PC-3 (cell line): ENCODE measurements around the gene VAMP3. TPM values are rescaled to one million over a fixed set of nuclear protein-coding genes. Genes with fewer than 3 reads are reported as not detected.
"Not testable (repeated sequence)": the region's sequence is repeated elsewhere in the genome, so short reads cannot be mapped to it uniquely, and the experiment has no call there.

ENCODE experiments used
- ATAC-seq: fragments of 200-7000 bp; cut with Tn5 transposase; 2 replicates; pipeline ENCODE4 v1.9.1; 2020; ENCODE audit warnings: mild to moderate bottlenecking, moderate library complexity
- BruUV-seq: library from RNA; stranded (reverse); fragments of 400-500 nt; replicated peaks from 2 replicates; lab custom pipeline; 2021; lab: Mats Ljungman, UMichigan
- CTCF ChIA-PET: fragments of 300-600 bp; sonication (Branson Sonifier 250); formaldehyde crosslinking; loops from one replicate; lab custom pipeline; 2022; ENCODE audit warnings: antibody characterized with exemption; lab: Charles Lee
- POLR2A ChIA-PET: fragments of 300-600 bp; sonication (Branson Sonifier 250); formaldehyde crosslinking; loops from one replicate; lab custom pipeline; 2022; ENCODE audit warnings: antibody characterized with exemption; ENCODE audit not compliant: unreplicated experiment; lab: Charles Lee
- DNase-seq: peaks from one replicate; pipeline ENCODE4 v3.0.0-alpha.2; 2015
- H2AFZ ChIP-seq: fragments of 300-600 bp; sonication (generic); 2 replicates; pipeline ENCODE4 v1.6.0; 2016; ENCODE audit warnings: antibody characterized with exemption, low read length
- H3F3A ChIP-seq: fragments of 300-600 bp; sonication (generic); one replicate; pipeline ENCODE4 v1.6.0; 2017; ENCODE audit warnings: antibody characterized with exemption, low read length, control low read depth, mild to moderate bottlenecking; ENCODE audit not compliant: unreplicated experiment
- H3K27ac ChIP-seq: fragments of 300-600 bp; sonication (generic); 2 replicates; pipeline ENCODE4 v1.5.1; 2016; ENCODE audit warnings: mild to moderate bottlenecking, low read length
- H3K27me3 ChIP-seq: fragments of 300-600 bp; sonication (generic); 2 replicates; pipeline ENCODE4 v1.6.1; 2016; ENCODE audit warnings: low read length, mixed read lengths
- H3K36me3 ChIP-seq: fragments of 300-600 bp; sonication (generic); 2 replicates; pipeline ENCODE4 v1.6.1; 2016; ENCODE audit warnings: low read depth, mixed run types, low read length, mixed read lengths
- H3K4me1 ChIP-seq: fragments of 300-600 bp; sonication (generic); 2 replicates; pipeline ENCODE4 v1.5.1; 2016; ENCODE audit warnings: low read length; ENCODE audit not compliant: insufficient read depth
- H3K4me2 ChIP-seq: fragments of 300-600 bp; sonication (generic); 2 replicates; pipeline ENCODE4 v1.6.0; 2016; ENCODE audit warnings: low read length
- H3K4me3 ChIP-seq: fragments of 300-600 bp; sonication (generic); 2 replicates; pipeline ENCODE4 v1.5.1; 2016; ENCODE audit warnings: mild to moderate bottlenecking, low read length, mixed read lengths
- H3K79me2 ChIP-seq: fragments of 300-600 bp; sonication (generic); 2 replicates; pipeline ENCODE4 v1.6.1; 2017; ENCODE audit warnings: low read length, mixed read lengths
- H3K9ac ChIP-seq: fragments of 300-600 bp; sonication (generic); 2 replicates; pipeline ENCODE4 v1.6.0; 2016; ENCODE audit warnings: mild to moderate bottlenecking, low read length
- H3K9me2 ChIP-seq: fragments of 300-600 bp; sonication (generic); replicated peaks from 2 replicates; pipeline ENCODE4 v1.6.1; 2016; ENCODE audit warnings: mixed run types, low read length, mixed read lengths
- H3K9me3 ChIP-seq: fragments of 300-600 bp; sonication (generic); 2 replicates; pipeline ENCODE4 v1.6.1; 2016; ENCODE audit warnings: low read length, mixed read lengths
- H4K20me1 ChIP-seq: fragments of 300-600 bp; sonication (generic); 2 replicates; pipeline ENCODE4 v1.6.1; 2016; ENCODE audit warnings: low read length, mixed read lengths
- CTCF ChIP-seq: fragments of 300-600 bp; sonication (generic); conservative IDR thresholded peaks from 2 replicates; pipeline ENCODE4 v1.5.1; 2017; ENCODE audit warnings: antibody characterized with exemption, low read depth, mild to moderate bottlenecking, low read length
- EZH2 ChIP-seq: fragments of 300-600 bp; sonication (generic); IDR thresholded peaks from one replicate; pipeline ENCODE4 v1.6.1; 2017; ENCODE audit warnings: antibody characterized with exemption, mild to moderate bottlenecking, low read length; ENCODE audit not compliant: unreplicated experiment
- EZH2phosphoT487 ChIP-seq: fragments of 300-600 bp; sonication (generic); IDR thresholded peaks from 2 replicates; pipeline ENCODE4 v1.6.1; 2018; ENCODE audit warnings: mild to moderate bottlenecking, antibody characterized with exemption, low read length, borderline replicate concordance
- intact Hi-C: fragments of 100-400 bp; cut with micrococcal nuclease; formaldehyde crosslinking; loops from 2 replicates; pipeline ENCODE4 v1.9.0; 2023
- total RNA-seq: library from RNA; depleted of rRNA; stranded (reverse); fragments of >200 nt; gene quantifications from 2 replicates; pipeline ENCODE4 v1.2.3, GENCODE V29; 2014

VAMP3 gene
- total RNA-seq, 1 experiment from 2014 or later: 64.2 TPM

GRCh38 chr1:7786795-7787194, 15.7 kb downstream of the VAMP3 start:
- no peaks in the 10 kb centered on the region for H3F3A ChIP-seq
- no peaks in the 10 kb centered on the region for H3K79me2 ChIP-seq
- ChIA-PET POLR2A (no interaction called here), CTCF (no interaction called here)
- no peaks in the 10 kb centered on the region for H4K20me1 ChIP-seq
- no peak overlapping the region for H2AFZ ChIP-seq
- TF ChIP-seq CTCF (no peak), EZH2phosphoT487 (no peak), EZH2 (no peak)
- no peak overlapping the region for H3K27ac ChIP-seq
- H3K9me3 ChIP-seq: peaks cover 5% of the 10 kb centered on the region
- H3K4me3 ChIP-seq: no peak overlapping the region
- H3K9me2 ChIP-seq: no peaks in the 10 kb centered on the region
- intact Hi-C loops: no loop called here
- ATAC-seq: no peak
- H3K27me3 ChIP-seq: no peaks in the 10 kb centered on the region
- DNase-seq: no peak
- no peak overlapping the region for H3K9ac ChIP-seq
- H3K4me2 ChIP-seq: no peak overlapping the region
- no TSS peak for BruUV-seq
- peaks cover 7% of the 10 kb centered on the region; the same call in 1 of the 2 replicates for H3K4me1 ChIP-seq
- peaks cover 19% of the 10 kb centered on the region for H3K36me3 ChIP-seq

DNA sequence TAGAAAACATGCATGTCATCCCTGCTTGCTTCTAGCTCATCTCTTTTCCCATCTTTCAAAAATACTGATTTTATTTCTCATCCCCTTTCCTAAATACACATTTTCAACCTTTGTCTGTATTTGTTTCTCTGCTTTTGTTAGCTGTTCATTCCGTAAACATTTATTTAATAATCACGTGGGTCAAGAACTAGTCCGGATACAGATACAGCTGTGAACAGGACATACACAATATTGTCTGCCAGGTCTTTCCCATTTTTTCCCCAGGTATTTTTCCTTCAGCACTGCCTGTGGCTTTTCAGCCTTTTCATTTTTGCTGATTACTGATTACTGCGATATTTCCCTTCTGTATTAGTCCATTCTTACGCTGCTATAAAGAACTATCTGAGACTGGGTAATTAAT, 18.7 kb downstream of the VAMP3 start:
- Histone ChIP-seq H3K27me3 (no peaks in the 10 kb centered on the region), H3K4me3 (no peak overlapping the region), H2AFZ (no peak overlapping the region), H3F3A (no peaks in the 10 kb centered on the region), H3K27ac (no peak overlapping the region), H3K4me1 (peaks cover 2% of the 10 kb centered on the region; the same call in 1 of the 2 replicates), H3K9ac (no peak overlapping the region), H3K4me2 (no peak overlapping the region), H3K79me2 (no peaks in the 10 kb centered on the region), H4K20me1 (no peaks in the 10 kb centered on the region), H3K9me3 (peaks cover 5% of the 10 kb centered on the region), H3K9me2 (no peaks in the 10 kb centered on the region), H3K36me3 (peaks cover 23% of the 10 kb centered on the region)
- no peak for TF ChIP-seq CTCF
- TF ChIP-seq EZH2: no peak
- TF ChIP-seq EZH2phosphoT487: no peak
- ChIA-PET CTCF (no interaction called here), POLR2A (no interaction called here)
- no TSS peak for BruUV-seq
- no peak for DNase-seq
- no peak for ATAC-seq
- intact Hi-C loops: no loop called here

DNA sequence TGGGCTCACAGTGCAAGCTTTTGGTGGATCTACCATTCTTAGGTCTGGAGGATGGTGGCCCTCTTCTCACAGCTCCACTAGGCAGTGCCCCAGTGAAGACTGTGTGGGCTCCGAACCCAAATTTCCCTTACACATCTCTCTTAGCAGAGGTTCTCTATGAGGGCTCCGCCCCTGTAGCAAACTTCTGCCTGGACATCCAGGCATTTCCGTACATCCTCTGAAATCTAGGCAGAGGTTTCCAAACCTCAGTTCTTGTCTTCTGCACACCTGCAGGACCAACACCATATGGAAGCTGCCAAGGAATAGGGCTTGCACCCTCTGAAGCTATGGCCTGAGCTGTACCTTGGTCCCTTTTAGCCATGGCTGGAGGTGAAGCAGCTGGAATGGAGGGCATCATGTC, 19.9 kb downstream of the VAMP3 start:
- H3K9me3 ChIP-seq, H4K20me1 ChIP-seq, H3K4me3 ChIP-seq, ATAC-seq, H3F3A ChIP-seq, H3K9me2 ChIP-seq, H3K27me3 ChIP-seq, H3K4me2 ChIP-seq, H2AFZ ChIP-seq, POLR2A ChIA-PET, DNase-seq, H3K9ac ChIP-seq, CTCF ChIA-PET, H3K27ac ChIP-seq, H3K4me1 ChIP-seq, BruUV-seq, H3K79me2 ChIP-seq, intact Hi-C loops: not testable (repeated sequence)
- peaks cover 23% of the 10 kb centered on the region for H3K36me3 ChIP-seq
